Activated T-helper 17 cell treated with anti-CD3 and anti-CD28 coated beads, Interleukin-2, amount 50 U/mL, for 72 hours (primary cell): ENCODE results near the gene MEN1. TPM values are rescaled to one million over a fixed set of nuclear protein-coding genes. Genes with fewer than 3 reads are reported as not detected.

Source experiments
- ATAC-seq: fragments of 150-1000 bp; cut with Tn5 transposase; replicated peaks from 2 replicates; pipeline ENCODE4 v1.10.0; 2021; ENCODE audit warnings: mild to moderate bottlenecking, moderate library complexity
- H3K27ac Mint-ChIP-seq: one replicate; pipeline ENCODE4 v1.8.0; 2022; ENCODE audit warnings: mixed read lengths
- H3K27me3 Mint-ChIP-seq: one replicate; pipeline ENCODE4 v1.8.0; 2022; ENCODE audit warnings: mixed read lengths
- H3K36me3 Mint-ChIP-seq: one replicate; pipeline ENCODE4 v1.8.0; 2022; ENCODE audit warnings: low read depth, mild to moderate bottlenecking, mixed read lengths
- H3K4me1 Mint-ChIP-seq: one replicate; pipeline ENCODE4 v1.8.0; 2022; ENCODE audit warnings: mixed read lengths
- H3K4me3 Mint-ChIP-seq: one replicate; pipeline ENCODE4 v1.8.0; 2022; ENCODE audit warnings: mild to moderate bottlenecking, mixed read lengths
- H3K9me3 Mint-ChIP-seq: one replicate; pipeline ENCODE4 v1.8.0; 2022; ENCODE audit warnings: mixed read lengths
- total RNA-seq, 2 donors: library from RNA; stranded (reverse); gene quantifications; one replicate each; pipeline ENCODE4 v1.2.3, GENCODE V29; 2022

The MEN1 gene
- total RNA-seq, 2 donors from 2014 or later: 17.9 to 28.2 TPM

GRCh38 chr11:64777449-64778222, 32.7 kb downstream of the MEN1 start:
- peak; percentile 8 for ATAC-seq
- Mint-ChIP-seq H3K9me3 (no peaks in the 10 kb centered on the region), H3K4me1 (peaks cover 33% of the 10 kb centered on the region), H3K27me3 (no peaks in the 10 kb centered on the region), H3K36me3 (peaks cover 62% of the 10 kb centered on the region), H3K4me3 (peak overlapping the region; percentile 96), H3K27ac (peak overlapping the region; percentile 95)

DNA sequence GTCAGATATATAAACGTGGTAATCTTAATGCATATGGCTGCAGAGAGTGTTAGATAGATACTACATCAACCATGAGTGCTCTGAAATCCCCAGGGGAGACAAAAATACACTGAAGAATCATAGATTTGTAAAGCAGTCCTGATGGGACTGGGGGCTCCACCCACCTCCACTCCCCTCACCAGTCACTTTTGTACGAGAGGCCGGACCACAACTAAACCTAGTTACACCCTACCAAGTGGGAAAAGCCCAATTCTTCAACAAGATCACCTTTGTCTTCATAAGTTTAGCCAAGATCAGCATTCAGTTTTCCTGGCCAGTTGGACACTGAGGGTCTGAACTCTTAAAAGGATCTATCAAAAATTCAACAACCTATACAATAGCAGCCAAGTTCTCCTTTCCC, 33.5 kb downstream of the MEN1 start:
- no peaks in the 10 kb centered on the region for H3K27me3 Mint-ChIP-seq
- H3K36me3 Mint-ChIP-seq: peaks cover 70% of the 10 kb centered on the region
- H3K4me3 Mint-ChIP-seq: peak overlapping the region; percentile 96
- no peaks in the 10 kb centered on the region for H3K9me3 Mint-ChIP-seq
- no peak for ATAC-seq
- H3K27ac Mint-ChIP-seq: peak overlapping the region; percentile 95
- peaks cover 39% of the 10 kb centered on the region for H3K4me1 Mint-ChIP-seq

DNA sequence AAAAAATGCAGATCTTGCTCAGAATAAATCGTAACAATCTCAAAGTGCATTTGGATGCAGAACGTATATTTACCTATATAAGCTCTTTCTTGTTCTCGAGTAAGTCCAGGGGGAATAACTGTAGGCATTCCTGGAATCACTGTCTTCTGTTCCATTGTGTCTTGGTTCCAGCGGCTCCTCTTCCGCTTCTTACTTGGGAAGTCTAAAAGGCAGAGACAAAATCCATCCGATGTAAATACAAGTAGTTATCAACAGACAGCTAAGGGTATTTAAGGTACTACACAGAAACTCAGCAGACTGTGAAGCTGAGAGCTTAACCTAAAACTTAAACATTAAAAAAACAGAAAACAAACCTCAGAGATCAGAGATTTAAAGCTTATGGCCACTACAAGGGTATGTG, 33.9 kb downstream of the MEN1 start:
- ATAC-seq: no peak
- H3K4me3 Mint-ChIP-seq: peak overlapping the region; percentile 96
- peaks cover 44% of the 10 kb centered on the region for H3K4me1 Mint-ChIP-seq
- H3K9me3 Mint-ChIP-seq: no peaks in the 10 kb centered on the region
- peak overlapping the region; percentile 95 for H3K27ac Mint-ChIP-seq
- H3K36me3 Mint-ChIP-seq: peaks cover 74% of the 10 kb centered on the region
- no peaks in the 10 kb centered on the region for H3K27me3 Mint-ChIP-seq

DNA sequence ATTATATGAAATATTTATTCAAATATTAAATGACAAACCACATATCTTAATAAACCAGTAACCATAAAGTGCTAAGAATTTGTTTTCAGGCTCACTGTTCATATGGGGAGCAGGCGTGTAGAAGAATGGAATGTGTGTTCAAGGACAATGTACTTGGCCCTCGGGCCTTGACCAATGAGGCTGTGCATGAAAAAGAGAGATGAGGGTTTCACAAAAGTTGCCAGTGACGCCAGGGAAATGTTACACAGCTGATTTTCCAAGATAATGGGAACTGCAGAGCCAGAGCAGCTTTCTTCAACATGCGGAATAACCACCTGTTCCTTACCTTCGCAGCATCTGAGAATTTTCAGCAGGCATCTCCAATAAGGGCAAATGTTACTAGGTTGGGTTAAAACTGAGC, 36.2 kb downstream of the MEN1 start:
- Mint-ChIP-seq H3K27ac (peak overlapping the region; percentile 48), H3K4me1 (peaks cover 61% of the 10 kb centered on the region), H3K36me3 (peaks cover 94% of the 10 kb centered on the region), H3K9me3 (no peaks in the 10 kb centered on the region), H3K27me3 (no peaks in the 10 kb centered on the region), H3K4me3 (peak overlapping the region; percentile 96)
- ATAC-seq: no peak

DNA sequence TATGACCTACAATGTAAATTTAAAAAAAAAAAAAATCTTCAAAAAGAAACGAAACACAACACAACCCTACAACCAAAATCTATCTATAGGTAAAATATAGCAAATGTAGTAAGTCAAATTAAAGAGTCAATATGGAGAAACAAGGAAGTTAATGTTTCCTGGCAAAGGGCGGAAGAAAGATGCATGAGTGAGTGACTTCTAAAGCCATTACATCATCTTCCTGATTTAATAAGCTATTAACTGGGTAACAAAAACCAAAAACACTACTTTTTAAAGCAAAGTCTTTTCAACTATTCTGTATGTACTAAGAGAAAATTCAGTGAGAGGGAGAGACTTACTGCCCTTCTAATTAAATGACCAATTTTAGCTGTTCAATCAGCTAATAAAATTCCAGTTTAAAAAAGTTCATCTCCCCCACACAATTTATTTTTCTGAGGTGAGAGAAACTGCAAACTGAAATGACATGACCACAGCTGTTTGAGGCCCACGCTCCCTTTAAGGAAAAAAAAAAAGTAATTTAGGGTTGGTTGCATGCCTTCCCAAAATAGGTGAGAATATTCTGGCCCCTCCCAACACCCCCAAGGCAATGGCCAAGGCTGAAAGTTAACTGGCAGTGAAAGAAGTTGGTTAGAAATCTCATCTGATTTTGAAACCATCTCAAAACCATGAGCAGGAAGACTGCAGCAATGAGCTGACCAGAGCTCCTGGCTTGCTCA, 37.9 kb downstream of the MEN1 start:
- Mint-ChIP-seq H3K9me3 (no peaks in the 10 kb centered on the region), H3K4me1 (peaks cover 72% of the 10 kb centered on the region), H3K4me3 (peak overlapping the region; percentile 96), H3K27me3 (no peaks in the 10 kb centered on the region), H3K27ac (peak overlapping the region; percentile 58), H3K36me3 (peaks cover 100% of the 10 kb centered on the region)
- no peak for ATAC-seq

- Mint-ChIP-seq H3K27ac (peak overlapping the region; percentile 58), H3K36me3 (peaks cover 100% of the 10 kb centered on the region), H3K4me1 (peaks cover 70% of the 10 kb centered on the region), H3K4me3 (peak overlapping the region; percentile 96), H3K9me3 (no peaks in the 10 kb centered on the region), H3K27me3 (no peaks in the 10 kb centered on the region)
- ATAC-seq: no peak
Observed at GRCh38 chr11:64771861-64772260, 38.5 kb downstream of the MEN1 start.

GRCh38 chr11:64770120-64770519, 40.2 kb downstream of the MEN1 start:
- Mint-ChIP-seq H3K27me3 (no peaks in the 10 kb centered on the region), H3K4me1 (peaks cover 59% of the 10 kb centered on the region), H3K27ac (no peak overlapping the region), H3K4me3 (no peak overlapping the region), H3K9me3 (no peaks in the 10 kb centered on the region), H3K36me3 (peaks cover 100% of the 10 kb centered on the region)
- ATAC-seq: no peak

- Mint-ChIP-seq H3K9me3 (no peaks in the 10 kb centered on the region), H3K4me1 (peaks cover 63% of the 10 kb centered on the region), H3K27me3 (no peaks in the 10 kb centered on the region), H3K4me3 (peak overlapping the region; percentile 8), H3K36me3 (peaks cover 100% of the 10 kb centered on the region), H3K27ac (peak overlapping the region; percentile 20)
- ATAC-seq: no peak
Observed at GRCh38 chr11:64769283-64769682, 41.1 kb downstream of the MEN1 start.

GRCh38 chr11:64768300-64768694, 42.1 kb downstream of the MEN1 start:
- Mint-ChIP-seq H3K9me3 (no peaks in the 10 kb centered on the region), H3K4me1 (peaks cover 61% of the 10 kb centered on the region), H3K27ac (peak overlapping the region; percentile 20), H3K27me3 (no peaks in the 10 kb centered on the region), H3K36me3 (peaks cover 100% of the 10 kb centered on the region), H3K4me3 (peak overlapping the region; percentile 8)
- no peak for ATAC-seq

DNA sequence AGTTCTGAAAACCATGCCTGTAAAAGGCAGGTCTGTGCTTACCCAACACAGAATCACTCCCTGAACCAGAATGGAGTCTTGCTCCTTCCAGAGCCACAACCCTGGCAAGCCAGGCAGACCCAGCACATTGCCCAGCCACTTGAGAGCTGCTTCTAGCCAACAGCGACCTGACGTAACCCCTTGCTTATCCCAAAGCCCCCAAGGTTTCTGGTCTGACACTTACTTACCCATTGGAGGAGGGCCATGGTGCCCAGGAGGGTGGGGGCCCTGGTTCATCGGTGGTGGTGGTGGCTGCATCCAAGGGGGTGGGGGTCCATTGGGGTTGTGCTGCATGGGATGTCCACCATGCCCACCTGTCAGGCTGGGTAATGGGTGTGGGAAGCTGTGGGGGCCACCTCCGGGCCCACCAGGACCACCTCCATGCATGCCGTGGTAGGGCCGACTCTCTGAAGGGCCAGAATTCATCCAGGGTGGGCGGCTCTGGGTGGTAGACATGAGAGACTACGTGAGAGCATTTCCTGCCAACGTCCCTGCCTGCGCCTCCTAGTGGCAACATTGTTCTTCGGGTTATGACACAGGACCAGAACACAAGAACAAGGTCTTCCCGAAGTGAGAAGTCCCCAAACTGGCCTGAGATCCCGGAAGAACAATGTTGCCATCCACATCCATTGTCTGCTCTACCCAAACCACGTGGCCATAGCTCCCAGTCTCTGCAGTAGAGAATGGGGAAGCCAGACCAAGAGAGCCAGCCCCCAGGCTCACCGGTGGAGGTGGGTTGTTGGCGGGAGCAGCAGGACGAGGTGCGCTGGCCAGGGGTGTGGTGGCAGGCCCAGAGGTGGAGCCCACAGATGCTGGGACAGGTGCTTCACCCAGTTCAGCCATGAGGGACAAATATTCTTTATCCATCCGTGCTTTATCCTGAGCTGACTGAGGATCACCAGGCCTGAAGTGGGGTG, 42.7 kb downstream of the MEN1 start:
- peak; percentile 61 for ATAC-seq
- H3K4me1 Mint-ChIP-seq: peaks cover 64% of the 10 kb centered on the region
- H3K4me3 Mint-ChIP-seq: peak overlapping the region; percentile 13
- H3K9me3 Mint-ChIP-seq: no peaks in the 10 kb centered on the region
- no peaks in the 10 kb centered on the region for H3K27me3 Mint-ChIP-seq
- H3K27ac Mint-ChIP-seq: no peak overlapping the region
- peaks cover 100% of the 10 kb centered on the region for H3K36me3 Mint-ChIP-seq

DNA sequence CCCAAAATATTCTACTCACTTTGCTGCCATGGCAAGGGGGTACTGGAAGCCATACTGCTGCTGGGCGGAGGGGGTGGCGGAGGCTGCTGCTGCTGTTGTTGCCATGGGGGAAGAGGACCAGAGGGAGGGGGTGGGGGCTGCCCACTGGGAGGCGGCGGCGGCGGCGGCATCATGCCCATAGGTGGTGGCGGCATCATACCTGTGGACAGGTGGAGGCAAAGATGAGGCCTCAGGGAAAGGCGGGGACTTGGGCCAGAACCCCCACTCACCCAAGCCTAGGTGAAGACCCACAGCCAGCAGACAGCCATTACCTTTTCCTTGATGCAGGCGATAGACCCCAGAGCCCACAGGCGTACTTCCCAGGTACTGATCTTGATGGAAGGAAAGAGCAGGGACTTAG, 43.5 kb downstream of the MEN1 start:
- H3K4me1 Mint-ChIP-seq: peaks cover 60% of the 10 kb centered on the region
- ATAC-seq: no peak
- no peaks in the 10 kb centered on the region for H3K27me3 Mint-ChIP-seq
- H3K9me3 Mint-ChIP-seq: no peaks in the 10 kb centered on the region
- H3K27ac Mint-ChIP-seq: no peak overlapping the region
- no peak overlapping the region for H3K4me3 Mint-ChIP-seq
- peaks cover 100% of the 10 kb centered on the region for H3K36me3 Mint-ChIP-seq

DNA sequence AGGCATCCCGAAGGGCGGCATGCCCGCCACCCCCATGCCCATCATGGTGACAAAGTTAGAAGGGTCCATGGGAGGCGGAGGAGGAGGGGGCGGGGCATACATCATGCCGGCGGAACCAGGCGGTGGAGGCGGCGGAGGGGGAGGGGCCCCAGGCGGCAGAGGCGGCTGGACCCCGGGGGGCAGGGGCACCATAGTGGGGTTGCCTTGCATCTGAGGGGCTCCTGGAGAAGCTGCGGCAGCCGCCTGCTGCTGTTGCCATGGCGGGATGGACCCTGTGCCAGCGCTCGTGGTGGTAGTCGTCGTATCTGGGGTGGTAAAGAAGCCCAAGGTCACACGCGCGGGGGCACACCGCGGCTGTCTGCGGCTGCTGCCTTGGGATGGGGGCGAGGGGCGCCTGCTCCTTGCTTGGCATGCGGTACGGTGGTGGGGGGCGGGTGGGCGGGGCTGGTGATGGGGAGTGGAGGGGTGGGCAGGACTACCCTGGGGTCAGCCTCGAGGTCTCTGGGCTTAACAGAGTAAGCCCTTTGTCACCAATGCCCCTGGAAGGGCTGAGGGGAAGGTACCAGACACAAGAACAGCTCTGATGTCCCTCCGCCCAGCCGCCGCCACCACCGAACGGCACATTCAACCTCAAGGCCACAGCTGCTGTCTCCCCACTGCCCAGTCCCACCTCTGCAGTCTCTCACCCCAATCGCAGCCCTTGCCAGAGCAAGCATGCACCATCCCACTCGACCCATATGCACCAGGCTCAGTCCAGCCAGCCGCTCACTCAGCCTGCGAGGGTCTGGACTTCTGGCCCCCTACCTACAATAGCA, 44.3 kb downstream of the MEN1 start:
- H3K4me1 Mint-ChIP-seq: peaks cover 53% of the 10 kb centered on the region
- peak overlapping the region; percentile 61 for H3K4me3 Mint-ChIP-seq
- ATAC-seq: no peak
- no peak overlapping the region for H3K27ac Mint-ChIP-seq
- H3K9me3 Mint-ChIP-seq: no peaks in the 10 kb centered on the region
- no peaks in the 10 kb centered on the region for H3K27me3 Mint-ChIP-seq
- H3K36me3 Mint-ChIP-seq: peaks cover 96% of the 10 kb centered on the region

- no peak for ATAC-seq
- Mint-ChIP-seq H3K4me1 (peaks cover 46% of the 10 kb centered on the region), H3K27me3 (no peaks in the 10 kb centered on the region), H3K9me3 (no peaks in the 10 kb centered on the region), H3K27ac (peak overlapping the region; percentile 88), H3K36me3 (peaks cover 89% of the 10 kb centered on the region), H3K4me3 (peak overlapping the region; percentile 61)
Observed at GRCh38 chr11:64765291-64765850, 45.0 kb downstream of the MEN1 start.
